ENCODE data around the gene PACRG.

PACRG gene

GRCh38 chr6:162706232-162706631, 21.5 kb upstream of the PACRG start:
- no peak for TF ChIP-seq CTCF (IDR thresholded peaks at IDR 0.05; ENCODE audit: control insufficient read depth, insufficient read depth, low read depth, low read length, missing control alignments)
- no peak overlapping the region for H3K4me3 ChIP-seq (ENCODE audit: control insufficient read depth, low read depth, low read length)
- DNase-seq (ENCODE audit: low read depth), result no peak

- no peak for TF ChIP-seq CTCF (IDR thresholded peaks at IDR 0.05; ENCODE audit: control insufficient read depth, insufficient read depth, low read depth, low read length, missing control alignments)
- no peak for DNase-seq (ENCODE audit: low read depth)
- no peak overlapping the region for H3K4me3 ChIP-seq (ENCODE audit: control insufficient read depth, low read depth, low read length)
Measured at GRCh38 chr6:162708971-162709370, 18.8 kb upstream of the PACRG start.

GRCh38 chr6:162709431-162709830, 18.3 kb upstream of the PACRG start:
- no peak for DNase-seq (ENCODE audit: low read depth)
- TF ChIP-seq CTCF (IDR thresholded peaks at IDR 0.05; ENCODE audit: control insufficient read depth, insufficient read depth, low read depth, low read length, missing control alignments), result no peak
- no peak overlapping the region for H3K4me3 ChIP-seq (ENCODE audit: control insufficient read depth, low read depth, low read length)

- H3K4me3 ChIP-seq (ENCODE audit: control insufficient read depth, low read depth, low read length), result no peak overlapping the region
- no peak for TF ChIP-seq CTCF (IDR thresholded peaks at IDR 0.05; ENCODE audit: control insufficient read depth, insufficient read depth, low read depth, low read length, missing control alignments)
- no peak for DNase-seq (ENCODE audit: low read depth)
Measured at GRCh38 chr6:162710419-162710818, 17.4 kb upstream of the PACRG start.

GRCh38 chr6:162710936-162711335, 16.8 kb upstream of the PACRG start:
- DNase-seq (ENCODE audit: low read depth), result no peak
- no peak overlapping the region for H3K4me3 ChIP-seq (ENCODE audit: control insufficient read depth, low read depth, low read length)
- no peak for TF ChIP-seq CTCF (IDR thresholded peaks at IDR 0.05; ENCODE audit: control insufficient read depth, insufficient read depth, low read depth, low read length, missing control alignments)

- no peak overlapping the region for H3K4me3 ChIP-seq (ENCODE audit: control insufficient read depth, low read depth, low read length)
- no peak for TF ChIP-seq CTCF (IDR thresholded peaks at IDR 0.05; ENCODE audit: control insufficient read depth, insufficient read depth, low read depth, low read length, missing control alignments)
- DNase-seq (ENCODE audit: low read depth), result no peak
Measured at GRCh38 chr6:162711376-162711775, 16.4 kb upstream of the PACRG start.

- no peak for TF ChIP-seq CTCF (IDR thresholded peaks at IDR 0.05; ENCODE audit: control insufficient read depth, insufficient read depth, low read depth, low read length, missing control alignments)
- DNase-seq (ENCODE audit: low read depth), result no peak
- no peak overlapping the region for H3K4me3 ChIP-seq (ENCODE audit: control insufficient read depth, low read depth, low read length)
Measured at GRCh38 chr6:162712694-162713093, 15.1 kb upstream of the PACRG start.
